ENCODE measurements around the gene ERCC6.

Gene ERCC6

GRCh38 chr10:49538381-49539319, at the start of gene ERCC6:
Gene ERCC6, minus strand, starts transcription at chr10:49539121.
- Histone ChIP-seq H3K4me2 (ENCODE audit: low read length) (peak within 1 kb of the TSS; percentile 100), H3K27me3 (ENCODE audit: control insufficient read depth, low read length) (no peaks in the 10 kb centered on the region), H3K27ac (ENCODE audit: low read depth, low read length) (peak within 1 kb of the TSS; percentile 50), H3K79me2 (ENCODE audit: control insufficient read depth, low read length) (peaks cover 36% of the 10 kb centered on the region), H3K4me1 (ENCODE audit: control insufficient read depth, low read length) (peaks cover 47% of the 10 kb centered on the region), H3K9me3 (ENCODE audit: control insufficient read depth, insufficient read depth, low read length) (no peaks in the 10 kb centered on the region; the same call in 1 of the 2 replicates), H4K20me1 (ENCODE audit: control insufficient read depth, insufficient read depth, low read depth, low read length) (peaks cover 3% of the 10 kb centered on the region; the same call in 1 of the 2 replicates), H3K36me3 (ENCODE audit: control insufficient read depth, low read length) (no peaks in the 10 kb centered on the region; the same call in 1 of the 2 replicates), H3K9me2 (replicated peaks; ENCODE audit: control insufficient read depth, low read length) (no peaks in the 10 kb centered on the region), H3K4me3 (ENCODE audit: low read length) (peak within 1 kb of the TSS; percentile 89), H3F3A (ENCODE audit: control insufficient read depth, insufficient read depth) (peaks cover 12% of the 10 kb centered on the region; the same call in 1 of the 2 replicates)
- TF ChIP-seq CTCF (IDR thresholded peaks at IDR 0.05; ENCODE audit: low read depth, low read length, poor library complexity, severe bottlenecking) (peak; percentile 22), EZH2phosphoT487 (IDR thresholded peaks at IDR 0.05; ENCODE audit: borderline replicate concordance, low read length) (no peak)

GRCh38 chr10:49587981-49588380, 49.1 kb upstream of the ERCC6 start:
- H3K4me3 ChIP-seq (ENCODE audit: low read length): no peak overlapping the region
- no peaks in the 10 kb centered on the region for H3F3A ChIP-seq (ENCODE audit: control insufficient read depth, insufficient read depth)
- no peaks in the 10 kb centered on the region for H3K4me1 ChIP-seq (ENCODE audit: control insufficient read depth, low read length)
- no peak overlapping the region for H3K4me2 ChIP-seq (ENCODE audit: low read length)
- H3K9me3 ChIP-seq (ENCODE audit: control insufficient read depth, insufficient read depth, low read length): no peaks in the 10 kb centered on the region
- no peak for TF ChIP-seq EZH2phosphoT487 (IDR thresholded peaks at IDR 0.05; ENCODE audit: borderline replicate concordance, low read length)
- no peak for TF ChIP-seq CTCF (IDR thresholded peaks at IDR 0.05; ENCODE audit: low read depth, low read length, poor library complexity, severe bottlenecking)
- no peaks in the 10 kb centered on the region for H3K79me2 ChIP-seq (ENCODE audit: control insufficient read depth, low read length)
- no peaks in the 10 kb centered on the region for H3K9me2 ChIP-seq (replicated peaks; ENCODE audit: control insufficient read depth, low read length)
- H3K36me3 ChIP-seq (ENCODE audit: control insufficient read depth, low read length): no peaks in the 10 kb centered on the region
- peaks cover 18% of the 10 kb centered on the region for H3K27me3 ChIP-seq (ENCODE audit: control insufficient read depth, low read length)
- no peak overlapping the region for H3K27ac ChIP-seq (ENCODE audit: low read depth, low read length)
- H4K20me1 ChIP-seq (ENCODE audit: control insufficient read depth, insufficient read depth, low read depth, low read length): no peaks in the 10 kb centered on the region

GRCh38 chr10:49585387-49585786, 46.5 kb upstream of the ERCC6 start:
- peaks cover 21% of the 10 kb centered on the region for H3K27me3 ChIP-seq (ENCODE audit: control insufficient read depth, low read length)
- H3K27ac ChIP-seq (ENCODE audit: low read depth, low read length): no peak overlapping the region
- TF ChIP-seq CTCF (IDR thresholded peaks at IDR 0.05; ENCODE audit: low read depth, low read length, poor library complexity, severe bottlenecking) (no peak), EZH2phosphoT487 (IDR thresholded peaks at IDR 0.05; ENCODE audit: borderline replicate concordance, low read length) (no peak)
- H3K4me2 ChIP-seq (ENCODE audit: low read length): no peak overlapping the region
- H3K36me3 ChIP-seq (ENCODE audit: control insufficient read depth, low read length): no peaks in the 10 kb centered on the region
- no peaks in the 10 kb centered on the region for H3F3A ChIP-seq (ENCODE audit: control insufficient read depth, insufficient read depth)
- H3K4me1 ChIP-seq (ENCODE audit: control insufficient read depth, low read length): no peaks in the 10 kb centered on the region
- no peaks in the 10 kb centered on the region for H3K79me2 ChIP-seq (ENCODE audit: control insufficient read depth, low read length)
- no peaks in the 10 kb centered on the region for H4K20me1 ChIP-seq (ENCODE audit: control insufficient read depth, insufficient read depth, low read depth, low read length)
- no peaks in the 10 kb centered on the region for H3K9me3 ChIP-seq (ENCODE audit: control insufficient read depth, insufficient read depth, low read length)
- no peak overlapping the region for H3K4me3 ChIP-seq (ENCODE audit: low read length)
- no peaks in the 10 kb centered on the region for H3K9me2 ChIP-seq (replicated peaks; ENCODE audit: control insufficient read depth, low read length)
